HG03135 (cell line): ENCODE results near the gene MOV10L1.

Experiments
- ATAC-seq: cut with Tn5 transposase; IDR thresholded peaks from one replicate; pipeline ENCODE4 v1.9.1; 2021; ENCODE audit warnings: mild to moderate bottlenecking, moderate library complexity; ENCODE audit not compliant: unreplicated experiment

Gene MOV10L1

DNA sequence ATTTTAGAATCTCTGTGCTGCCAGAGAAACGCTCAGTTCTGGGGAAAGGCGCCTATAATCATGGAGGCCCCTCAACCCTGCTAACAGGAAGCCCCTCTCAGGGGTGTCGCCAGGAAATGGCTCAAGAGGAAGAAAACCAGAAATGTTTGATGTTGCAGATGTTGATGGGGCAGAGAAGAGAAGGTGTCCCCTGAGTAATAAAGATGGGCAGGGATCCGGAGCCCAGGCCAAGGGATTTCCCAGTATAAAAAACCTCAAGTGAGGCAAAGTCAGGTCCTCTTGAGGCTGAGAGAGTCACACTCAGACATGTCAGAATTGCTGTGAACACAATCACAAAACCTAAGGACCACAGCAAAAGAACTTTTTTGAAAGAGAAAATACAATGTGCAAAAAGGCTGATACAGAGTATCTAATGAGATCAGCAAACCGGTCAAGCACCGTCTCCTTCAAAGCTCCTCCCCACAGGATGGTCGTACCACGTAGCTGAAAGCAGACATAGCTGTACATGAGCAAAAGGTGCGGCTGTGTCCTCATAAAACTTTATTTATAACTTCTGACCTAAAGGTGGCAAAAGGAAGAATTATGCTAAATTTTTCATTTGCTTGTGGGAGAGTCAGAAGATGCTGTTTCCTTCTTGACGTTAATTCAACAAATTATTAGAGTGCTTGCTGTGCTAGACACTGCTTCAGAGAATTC is 12.2 kb downstream of the MOV10L1 start:
- no peak for ATAC-seq

DNA sequence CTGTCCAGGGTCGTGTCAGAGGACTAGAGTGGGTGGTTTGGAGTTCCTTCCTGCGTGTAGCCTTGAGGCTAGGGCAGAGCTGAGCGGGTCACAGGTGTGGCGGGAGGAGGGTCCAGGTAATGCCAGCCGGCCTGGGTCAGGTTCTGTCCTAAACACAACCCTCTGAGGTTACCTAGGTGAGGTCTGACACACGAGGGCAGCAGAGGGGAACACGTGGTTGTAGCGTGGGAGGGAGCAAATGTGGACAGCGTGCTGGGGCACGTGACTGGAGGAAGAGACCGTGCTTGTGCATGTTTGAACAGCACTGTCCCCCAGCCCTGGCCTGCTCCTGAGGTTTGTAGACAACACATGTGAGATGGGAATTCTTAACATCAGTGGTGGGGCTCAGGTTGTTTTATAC is 13.1 kb downstream of the MOV10L1 start:
- ATAC-seq, result no peak

DNA sequence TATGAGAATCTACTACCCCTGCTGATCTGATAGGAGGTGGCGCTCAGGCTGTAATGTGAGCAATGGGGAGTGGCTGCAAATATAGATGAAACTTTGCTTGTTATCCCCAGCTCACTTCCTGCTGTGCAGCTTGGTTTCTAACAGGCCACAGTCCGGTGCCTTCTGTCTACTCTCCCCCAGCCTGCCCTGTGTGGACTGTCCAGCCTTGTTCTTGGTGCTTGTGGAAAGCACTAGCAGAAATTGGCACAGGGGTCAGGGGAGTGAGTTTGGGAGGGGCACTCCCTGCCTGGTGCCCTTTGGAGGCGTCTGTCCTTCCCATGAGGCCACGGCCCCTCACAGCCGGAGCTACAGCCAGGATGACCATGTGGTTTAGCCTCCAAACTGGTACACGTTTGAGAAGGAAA is 14.3 kb downstream of the MOV10L1 start:
- ATAC-seq, result no peak

DNA sequence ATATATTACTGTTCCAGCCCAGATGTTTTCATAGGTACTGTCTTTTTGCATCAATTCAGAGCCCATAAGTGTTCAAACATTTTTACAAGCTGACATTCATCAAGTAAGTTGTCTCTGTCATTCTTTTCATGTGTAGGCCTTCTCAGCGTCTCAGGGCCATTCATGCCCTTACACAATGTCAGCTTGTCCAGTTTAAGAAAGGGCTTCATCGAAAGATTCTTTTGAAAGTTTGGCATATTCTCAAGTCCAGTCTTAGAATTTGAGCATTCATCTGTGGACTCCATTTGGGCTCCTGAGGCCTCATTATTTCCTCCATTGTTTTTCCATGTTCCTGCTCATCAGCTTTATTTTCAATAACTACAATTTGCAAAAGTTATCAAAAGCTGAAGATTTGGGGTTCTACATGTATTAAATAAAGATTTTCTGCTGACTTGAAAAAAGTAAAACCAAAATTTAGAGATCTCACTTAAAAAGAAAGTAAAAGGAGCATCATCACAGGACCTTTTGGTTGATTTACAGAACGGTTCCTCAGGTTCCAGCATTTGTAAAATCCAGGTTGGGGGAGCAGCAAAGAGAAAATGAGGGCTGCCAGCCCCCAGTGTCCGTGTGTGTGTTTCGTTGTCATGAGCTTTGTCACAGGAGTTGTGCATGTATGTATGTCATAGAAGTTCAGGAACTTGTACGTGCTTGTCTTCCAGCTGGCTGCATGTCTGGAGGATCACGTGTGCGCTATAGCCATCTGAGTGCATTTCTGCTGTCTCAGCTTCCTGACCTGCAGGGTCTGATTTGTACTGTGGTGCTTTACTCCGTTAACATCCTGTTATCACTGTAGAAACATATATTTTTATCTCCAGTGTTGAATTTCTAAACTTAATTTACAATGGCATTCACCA is 15.6 kb downstream of the MOV10L1 start:
- no peak for ATAC-seq

DNA sequence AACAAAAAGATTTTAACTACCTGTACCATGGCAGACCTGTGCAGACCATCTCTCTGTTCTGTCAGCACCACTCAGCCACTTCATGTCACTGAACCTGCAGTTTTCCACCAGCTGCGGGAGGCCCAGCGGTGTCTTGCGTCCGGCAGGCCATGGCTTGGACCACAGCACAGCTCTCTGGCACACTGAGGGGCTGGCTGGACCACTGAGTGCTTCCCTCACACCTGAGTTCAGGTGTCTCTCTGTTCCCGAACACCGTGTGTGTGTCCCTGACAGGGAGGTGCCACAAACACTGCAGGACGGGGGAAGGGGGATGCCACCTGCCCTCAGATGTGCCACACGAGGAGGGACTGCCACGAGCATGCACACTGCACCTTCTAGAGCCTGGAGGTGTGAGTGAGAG is 17.7 kb downstream of the MOV10L1 start:
- ATAC-seq, result no peak

DNA sequence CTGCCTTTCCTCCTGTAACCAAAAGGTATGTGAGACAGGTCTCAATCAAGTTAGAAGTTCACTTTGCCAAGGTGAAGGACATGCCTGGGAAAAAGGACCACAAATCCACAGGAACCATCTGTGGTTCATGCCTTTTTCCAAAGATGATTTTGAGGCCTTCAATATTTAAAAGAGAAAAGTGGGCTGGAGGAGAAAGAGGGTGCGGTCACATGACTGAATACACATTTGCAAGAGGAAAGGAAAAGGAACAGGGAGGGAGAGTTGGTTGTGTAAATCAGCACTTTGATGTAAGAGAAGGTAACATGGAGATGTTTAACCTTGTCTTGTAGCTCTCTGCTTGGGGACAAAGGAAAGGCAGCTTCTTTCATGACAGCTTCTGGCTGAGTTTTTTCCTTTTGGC is 21.2 kb downstream of the MOV10L1 start:
- ATAC-seq, result no peak

DNA sequence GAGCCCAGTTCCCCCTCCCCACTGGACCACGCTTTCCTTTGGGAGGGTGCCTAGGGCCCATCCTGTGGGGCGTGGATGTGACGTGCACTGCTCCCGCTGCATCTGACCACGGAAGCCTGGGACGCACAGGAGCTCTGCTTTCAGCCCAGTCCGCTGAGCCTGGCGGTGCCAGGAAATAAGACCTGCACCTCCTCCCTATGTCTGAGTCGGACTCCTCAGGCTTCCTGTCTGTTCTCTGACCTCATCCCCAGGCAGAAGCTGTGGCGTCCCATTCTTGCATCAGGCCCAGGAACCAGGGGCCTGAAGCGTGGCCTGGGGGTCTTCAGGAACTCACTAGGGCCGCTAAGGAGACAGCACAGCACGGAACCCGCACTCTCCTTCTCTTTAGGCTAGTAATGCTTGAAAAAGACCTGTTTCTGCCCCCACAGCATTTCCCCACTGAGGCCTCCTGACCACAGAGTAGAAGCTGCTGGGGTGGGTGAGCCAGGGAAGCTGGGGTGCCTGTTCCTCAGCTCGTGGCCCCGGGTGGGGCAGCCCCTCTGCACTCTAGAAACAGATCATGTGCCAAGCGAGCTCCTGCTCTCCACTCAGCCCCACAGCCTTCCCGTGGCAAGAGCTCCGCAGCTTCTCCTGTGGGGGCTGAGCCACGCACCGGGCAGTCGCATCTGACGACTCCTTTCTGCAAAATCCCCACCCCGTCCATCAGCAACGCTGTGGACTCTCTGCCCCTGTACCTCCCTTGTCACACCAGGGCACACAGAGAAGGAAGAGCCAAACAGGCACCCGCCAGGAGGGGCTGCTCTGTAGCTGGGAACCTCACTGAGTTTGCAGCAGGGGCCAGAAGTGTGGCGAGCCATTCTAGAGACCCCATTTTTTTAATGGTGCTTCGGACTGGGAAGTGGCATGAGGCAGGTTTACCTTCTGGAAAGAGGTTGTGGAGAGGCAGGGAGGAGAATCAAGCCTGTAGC is 22.6 kb downstream of the MOV10L1 start:
- ATAC-seq, result no peak

DNA sequence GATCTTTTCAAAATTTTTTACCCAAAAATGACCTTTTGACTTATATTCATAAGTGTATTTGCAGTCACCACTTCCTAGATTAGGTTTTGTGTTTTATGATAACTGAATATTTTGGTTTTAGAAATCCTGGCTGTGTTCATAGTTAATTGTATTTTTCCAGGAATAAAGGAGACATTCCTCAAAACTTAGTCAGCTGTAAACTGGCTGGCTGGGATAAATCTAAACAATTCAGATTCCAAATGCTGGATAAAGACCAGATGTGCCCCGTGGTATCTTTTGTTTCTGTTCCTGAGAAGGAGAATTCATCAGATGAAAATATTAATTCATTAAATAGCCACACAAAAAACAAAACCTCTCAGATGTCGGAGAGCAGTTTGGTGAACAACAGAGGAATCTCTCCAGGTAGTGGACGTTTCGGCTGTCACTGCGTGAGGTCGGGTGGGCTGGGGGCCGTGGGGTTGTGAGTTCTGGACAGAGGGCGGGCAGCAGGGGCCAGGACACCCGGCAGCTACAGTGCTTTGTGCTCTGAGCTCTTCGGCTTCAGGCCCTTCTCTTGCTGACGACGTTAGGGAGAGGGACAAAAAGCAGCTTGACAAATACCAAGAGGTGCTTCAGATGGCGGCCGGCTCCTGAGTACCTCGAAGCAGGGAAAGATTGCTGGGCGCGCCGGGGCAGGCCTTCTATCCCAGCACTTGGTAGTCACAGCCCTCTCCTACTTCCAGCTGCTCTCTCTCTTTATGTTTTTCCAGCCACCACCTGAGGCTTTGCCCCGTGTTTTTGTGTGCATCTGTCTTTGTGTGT is 24.6 kb downstream of the MOV10L1 start:
- ATAC-seq, result no peak

DNA sequence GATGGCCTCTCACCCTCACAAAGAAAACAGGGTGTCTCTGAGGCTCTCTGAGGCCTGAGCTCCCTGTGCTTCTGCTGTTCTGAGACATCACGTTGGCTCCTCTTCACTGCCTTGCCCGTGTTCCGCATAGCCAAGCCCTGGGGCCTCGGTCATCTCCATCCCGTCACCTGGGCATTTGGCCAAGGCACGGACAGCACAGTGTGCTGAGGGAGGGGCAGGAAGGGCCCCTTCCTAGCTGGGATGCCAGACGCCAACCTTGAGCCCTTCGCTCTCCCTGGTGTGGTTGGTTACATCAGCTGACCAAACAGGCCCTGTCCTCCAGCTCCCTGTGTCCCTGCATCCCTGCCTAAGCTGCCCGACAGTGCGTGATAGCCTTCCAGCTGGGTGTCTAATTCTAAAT is 25.9 kb downstream of the MOV10L1 start:
- ATAC-seq, result no peak

DNA sequence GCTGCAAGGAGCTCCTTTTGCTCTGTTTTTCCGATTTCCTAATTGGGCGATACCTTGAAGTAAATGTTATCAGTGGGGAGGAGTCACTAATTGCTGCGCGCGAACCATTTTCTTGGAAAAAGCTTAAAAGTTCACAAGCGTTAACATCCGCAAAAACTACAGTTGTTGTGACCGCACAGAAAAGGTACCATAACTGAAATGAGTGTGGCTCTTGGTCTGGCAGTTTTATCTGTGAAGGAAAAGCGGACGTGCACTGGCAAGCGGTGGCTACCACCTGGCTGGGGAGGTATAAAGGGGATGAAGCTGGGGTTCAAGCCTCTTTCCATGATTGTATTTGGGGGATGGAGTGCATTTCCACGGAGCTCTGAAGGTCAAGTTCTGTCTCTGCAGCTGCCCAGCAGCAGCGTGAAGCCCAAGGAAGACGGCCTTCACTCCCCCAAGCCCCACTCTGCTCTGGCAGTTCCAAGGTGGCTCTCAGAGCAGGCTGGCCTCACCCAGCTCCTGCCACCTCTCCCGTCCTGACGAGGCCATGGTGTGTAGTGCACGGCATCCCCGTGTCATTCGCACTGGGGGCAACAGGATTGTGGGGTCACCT is 27.5 kb downstream of the MOV10L1 start:
- no peak for ATAC-seq

DNA sequence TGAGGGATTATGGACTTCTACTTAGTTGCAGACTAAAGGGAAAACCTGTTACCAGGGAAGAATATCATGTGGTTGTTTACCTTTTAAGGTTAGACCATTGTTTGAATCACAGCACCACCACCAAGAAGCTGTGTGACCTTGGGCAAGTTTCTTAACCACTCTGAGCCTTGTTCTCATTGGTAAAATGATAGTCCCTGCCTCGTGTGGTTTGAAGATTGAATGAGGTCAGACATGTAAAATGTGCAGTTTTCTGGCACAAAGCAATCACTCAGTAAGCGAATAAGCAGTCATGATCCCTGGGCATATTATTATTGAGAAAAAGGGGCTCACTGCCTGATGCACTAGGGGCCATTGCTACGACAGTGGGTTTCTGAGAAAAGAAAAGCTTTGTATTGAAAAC is 28.3 kb downstream of the MOV10L1 start:
- ATAC-seq, result no peak

DNA sequence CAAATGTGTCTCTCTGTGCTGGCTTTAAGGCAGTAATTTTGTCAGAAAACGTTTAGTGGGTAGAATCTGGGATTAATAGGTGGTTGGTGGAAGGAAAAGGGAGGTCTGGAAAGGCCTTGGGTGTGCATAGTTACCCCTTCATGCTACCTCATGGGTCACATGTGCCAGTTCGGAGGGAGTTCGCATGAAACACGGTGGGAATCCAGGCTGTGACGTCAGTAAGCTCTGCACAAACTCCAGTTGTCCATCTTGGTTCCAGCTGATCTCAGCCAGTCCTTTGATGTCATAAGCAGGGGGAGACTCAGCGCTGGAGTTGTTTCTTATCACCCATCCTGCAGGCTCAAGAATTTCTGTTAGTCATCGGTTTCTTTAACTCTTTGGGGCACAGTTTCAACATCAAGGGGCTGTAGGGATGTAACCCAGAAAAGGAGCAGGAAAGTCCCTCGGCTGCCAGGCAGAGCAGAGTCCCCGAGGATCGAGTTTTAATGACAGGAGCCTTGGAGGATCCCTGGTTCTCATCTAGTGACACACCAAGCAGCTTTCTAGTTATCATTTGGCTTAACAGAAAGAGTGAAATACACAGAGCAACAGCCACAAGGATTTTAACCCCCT is 28.9 kb downstream of the MOV10L1 start:
- no peak for ATAC-seq

DNA sequence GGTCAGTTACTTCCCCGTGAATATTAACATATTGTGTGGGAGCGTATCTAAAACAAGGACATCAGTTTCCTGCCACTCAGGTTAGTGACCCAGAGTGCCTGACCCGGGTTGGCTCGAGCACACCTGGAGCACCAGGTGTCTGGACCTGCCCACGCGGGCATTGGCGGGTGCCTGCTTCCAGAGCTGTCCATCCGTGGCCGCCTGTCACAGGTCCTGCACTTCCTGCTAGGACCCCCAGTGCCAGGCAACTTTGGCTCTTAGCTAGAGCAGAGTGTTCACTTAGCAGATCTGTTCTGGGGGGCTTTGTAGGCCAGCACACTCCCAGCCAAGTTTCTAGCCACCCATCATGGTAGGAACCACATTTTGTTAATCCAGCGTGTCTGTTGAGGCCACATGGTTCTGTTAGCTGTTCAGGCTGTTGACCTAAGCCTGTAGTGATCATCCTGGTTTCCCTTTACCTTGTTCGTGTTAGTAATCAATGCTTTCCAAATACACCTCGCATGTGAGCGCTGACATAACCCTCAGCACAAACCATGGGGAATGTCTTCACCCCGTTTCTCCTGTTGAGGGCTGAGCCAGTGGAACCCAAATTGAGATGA is 29.5 kb downstream of the MOV10L1 start:
- ATAC-seq, result no peak

DNA sequence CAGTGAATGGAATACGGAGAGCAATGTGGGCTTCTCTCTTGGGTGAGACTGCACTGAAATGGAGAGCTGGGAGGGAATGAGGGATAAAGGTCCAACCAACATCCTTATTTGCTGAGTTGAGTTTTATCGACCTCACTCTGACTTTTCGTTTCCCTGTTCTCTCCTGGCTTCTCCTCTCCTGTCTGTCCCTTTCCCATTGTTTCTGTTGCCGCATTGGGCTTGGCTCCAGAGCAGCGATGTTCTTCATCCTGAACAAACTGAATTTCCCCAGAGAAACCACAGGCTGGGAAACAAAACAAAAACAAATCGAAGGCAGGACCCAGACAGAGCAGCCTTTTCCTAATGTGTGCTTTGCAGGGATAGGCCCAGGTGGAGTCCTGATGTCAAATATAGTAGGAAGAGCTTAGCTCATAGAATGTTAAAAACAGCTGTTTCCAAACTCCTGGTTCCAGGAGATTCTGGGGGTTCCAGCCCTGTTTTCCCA is 30.0 kb downstream of the MOV10L1 start:
- ATAC-seq, result no peak

DNA sequence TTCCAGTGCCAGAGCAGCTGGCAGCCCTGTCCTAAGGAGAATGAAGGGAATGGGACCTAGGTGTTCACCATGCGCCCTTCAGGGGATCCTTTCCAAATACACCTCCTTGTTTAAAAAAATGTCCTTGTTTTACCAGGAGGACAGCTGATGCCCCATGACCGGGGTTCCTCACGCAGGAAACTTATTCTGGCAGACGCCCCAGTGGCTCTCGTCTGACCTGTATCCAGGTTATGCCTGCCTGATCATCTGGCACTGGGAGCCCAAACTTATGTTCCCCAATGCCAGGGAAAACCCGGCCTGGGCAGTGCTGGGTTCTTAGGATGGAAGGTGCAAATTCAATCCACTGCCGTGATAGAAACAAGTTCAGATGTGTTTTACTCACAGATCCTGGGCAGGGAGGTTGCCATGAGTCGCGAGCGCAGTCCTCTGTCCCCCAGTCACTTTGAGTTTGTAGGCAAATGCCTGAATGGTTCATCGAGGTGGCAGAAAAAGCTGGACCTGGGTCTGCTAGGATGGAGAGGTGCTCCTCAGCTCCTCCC is 31.5 kb downstream of the MOV10L1 start:
- no peak for ATAC-seq

DNA sequence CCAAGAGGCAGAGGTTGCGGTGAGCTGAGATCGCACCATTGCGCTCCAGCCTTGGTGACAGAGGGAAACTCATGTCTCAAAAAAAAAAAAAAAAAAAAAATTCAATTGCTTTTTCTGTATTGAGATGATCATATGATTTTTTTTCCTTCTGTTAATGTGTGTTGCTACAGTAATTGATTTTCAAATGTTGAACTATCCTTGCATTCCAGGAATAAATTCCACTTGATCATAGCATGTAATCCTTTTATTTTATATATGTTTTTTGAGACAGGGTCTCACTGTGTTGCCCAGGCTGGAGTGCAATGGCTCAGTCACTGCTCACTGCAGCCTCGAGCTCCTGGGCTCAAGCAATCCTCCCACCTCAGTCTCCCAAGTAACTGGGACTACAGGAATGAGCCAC is 33.3 kb downstream of the MOV10L1 start:
- no peak for ATAC-seq

DNA sequence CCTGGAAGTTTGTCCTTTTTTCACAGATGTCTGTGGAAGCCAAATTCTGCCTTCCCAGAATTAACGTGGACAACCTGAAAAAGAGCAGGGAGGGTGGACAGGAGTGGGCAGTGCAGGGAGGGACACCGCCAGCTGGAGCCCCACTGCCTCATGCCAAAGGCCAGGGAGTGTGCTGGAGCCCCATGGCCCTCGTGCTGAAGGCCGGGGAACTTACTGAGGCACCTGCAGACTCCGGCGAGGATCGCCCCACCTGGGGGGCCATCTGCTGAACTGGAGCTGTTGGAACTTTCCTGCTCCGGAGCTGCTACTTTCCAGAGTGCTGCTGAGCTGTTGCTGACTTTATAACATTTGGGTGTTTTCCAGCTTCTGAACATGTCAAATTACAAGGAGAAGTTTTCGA is 35.2 kb downstream of the MOV10L1 start:
- no peak for ATAC-seq

DNA sequence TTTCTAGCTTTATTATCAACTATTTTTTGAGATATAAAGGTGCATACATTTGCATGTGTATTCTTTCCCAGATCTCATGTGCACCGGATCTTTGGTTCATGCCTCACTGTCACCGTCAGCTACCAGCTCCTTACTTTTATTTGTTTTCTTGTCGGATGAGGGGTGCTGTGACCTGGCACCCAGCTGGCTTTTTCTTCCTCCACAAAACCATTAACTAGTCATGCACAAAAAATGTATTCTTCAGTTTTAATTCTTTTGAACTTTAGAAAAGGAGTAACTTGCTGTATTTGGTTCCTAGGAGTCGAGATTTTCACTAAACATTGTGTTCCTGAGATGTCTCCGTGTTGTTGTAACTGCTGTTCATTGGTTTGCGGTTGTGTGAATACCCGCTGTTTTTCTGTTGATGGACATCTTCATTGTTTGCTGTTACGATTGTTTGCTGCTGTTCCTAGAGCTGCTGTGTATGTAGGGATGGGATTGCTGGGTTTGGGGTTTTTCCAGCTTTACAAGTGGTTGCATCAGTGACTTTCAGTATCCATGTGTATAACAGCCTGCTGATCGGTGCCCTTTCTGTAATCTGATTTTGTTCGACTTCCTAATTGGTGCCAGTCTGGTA is 39.4 kb downstream of the MOV10L1 start:
- ATAC-seq, result no peak
